Hematopoietic multipotent progenitor cell treated with erythropoietin and hydrocortisone succinate and interleukin-3 and kit ligand, for 8 days (in vitro differentiated cells): Measurements from ENCODE around the gene LRRC56.

Experiments used
- DNase-seq: peaks from one replicate; pipeline ENCODE4 v3.0.0-alpha.2; 2015

The LRRC56 gene

DNA sequence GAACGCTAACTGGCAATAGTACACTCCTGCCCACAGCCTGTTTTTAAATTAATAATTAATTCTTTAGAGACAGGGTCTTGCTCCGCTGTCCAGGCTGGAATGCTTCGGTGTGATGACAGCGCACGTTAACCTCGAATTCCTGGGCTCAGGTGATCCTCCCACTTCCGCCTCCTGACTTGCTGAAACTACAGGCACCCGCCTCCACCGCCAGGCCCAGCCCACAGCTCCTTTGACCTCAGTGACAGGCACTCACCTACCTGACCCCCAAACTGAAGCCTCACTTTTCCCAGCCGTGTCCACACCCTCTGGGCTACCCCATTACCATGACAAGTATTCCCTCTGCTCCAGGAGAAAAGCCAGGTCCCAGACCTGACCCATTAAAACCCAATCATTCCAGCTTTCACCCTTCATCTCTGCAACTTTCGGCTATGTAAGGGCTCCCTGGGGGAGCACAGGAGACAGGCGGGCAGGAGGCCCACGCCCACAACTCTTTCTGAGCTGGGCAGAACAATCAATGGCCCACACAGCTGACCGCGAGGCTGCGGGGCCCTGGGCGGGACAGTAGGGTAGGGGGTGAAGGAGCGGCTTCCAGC is 22.5 kb downstream of the LRRC56 start:
- DNase-seq = no peak

DNA sequence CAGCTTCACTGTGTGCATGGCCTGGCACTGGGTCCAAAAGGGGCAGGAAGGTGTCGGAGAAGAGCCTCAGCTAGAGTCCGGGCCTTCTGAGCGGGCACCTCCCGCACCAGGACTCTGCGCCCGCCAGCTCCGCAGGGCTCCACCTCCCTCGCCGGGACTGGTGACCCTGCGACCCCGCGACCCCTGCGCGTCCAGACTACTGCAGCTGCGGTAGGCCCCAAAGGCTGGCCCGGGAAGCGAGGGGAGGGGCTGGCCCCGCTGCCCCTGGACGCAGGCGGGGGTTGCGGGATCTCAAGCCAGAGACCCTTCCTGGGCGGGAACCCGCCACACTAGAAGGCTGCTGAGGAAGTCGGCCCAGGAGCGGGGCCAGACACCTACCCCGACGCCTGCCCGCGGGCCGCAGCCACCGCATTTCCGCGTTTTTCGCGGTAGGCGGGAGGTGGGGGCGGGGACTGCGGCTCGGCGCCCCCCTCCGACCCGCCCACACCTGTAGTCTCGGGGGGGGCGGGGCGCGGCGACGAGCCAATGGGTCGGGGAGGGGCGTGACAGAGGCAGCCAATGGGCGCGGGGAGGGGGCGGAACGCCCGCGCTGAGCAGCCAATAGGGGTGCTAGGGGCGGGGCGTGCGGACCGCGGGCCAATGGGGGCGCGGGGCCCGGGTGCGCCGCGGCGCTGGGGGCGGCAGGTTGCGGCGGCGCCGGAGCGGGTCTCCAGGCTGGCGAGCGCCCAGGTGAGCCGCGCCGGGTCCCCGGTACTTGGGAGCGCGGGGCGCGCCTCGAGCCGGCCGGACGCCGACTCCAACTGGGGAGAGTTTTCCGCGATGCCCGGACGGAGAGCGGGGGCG is 23.2 kb downstream of the LRRC56 start, which contains the start of the genes LMNTD2 and RASSF7:
Gene LMNTD2 (minus strand): TSS at position 434 of the 843 bp plus-strand sequence. CDS start 22 bp downstream, at position 412.
Gene RASSF7 (plus strand): TSS at position 666 of the 843 bp plus-strand sequence. CDS start 799 bp downstream, outside the sequence.
- DNase-seq = peak; percentile 85

DNA sequence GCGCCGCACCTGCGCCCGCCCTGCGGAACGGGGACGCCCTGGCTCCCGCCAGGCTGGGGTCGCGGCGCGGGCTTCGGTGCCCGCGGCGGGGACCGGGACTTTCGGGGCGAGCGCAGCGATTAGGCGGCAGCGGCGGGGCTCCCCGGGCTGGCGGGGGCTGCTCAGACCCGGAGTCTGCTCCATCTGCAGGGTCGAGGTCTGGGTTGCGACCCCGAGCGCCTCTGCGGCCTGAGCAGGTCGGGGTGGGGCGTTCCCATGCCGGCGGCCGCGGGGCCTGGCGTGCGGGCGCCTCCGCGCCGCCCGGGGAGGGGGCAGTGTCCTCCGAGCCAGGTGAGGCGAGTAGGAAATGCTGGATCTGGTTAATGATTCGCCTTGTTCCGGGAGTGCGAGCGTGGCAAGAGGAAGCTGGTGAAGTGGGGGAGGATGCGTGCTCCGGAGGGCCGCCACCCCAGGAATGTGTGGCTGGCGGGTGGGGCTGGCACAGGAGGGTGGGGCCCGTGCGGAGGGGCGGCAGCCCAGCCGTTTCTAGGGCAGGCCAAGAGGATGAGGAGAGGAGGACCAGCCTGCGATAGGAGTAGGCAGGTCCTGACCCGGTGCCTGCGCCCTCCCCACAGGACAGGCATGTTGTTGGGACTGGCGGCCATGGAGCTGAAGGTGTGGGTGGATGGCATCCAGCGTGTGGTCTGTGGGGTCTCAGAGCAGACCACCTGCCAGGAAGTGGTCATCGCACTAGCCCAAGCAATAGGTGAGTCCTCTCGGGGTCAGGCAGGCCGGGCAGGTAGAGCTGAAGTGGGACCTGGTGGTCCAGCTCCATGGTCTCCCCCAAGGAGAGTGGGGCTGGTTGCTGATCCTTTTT is 24.0 kb downstream of the LRRC56 start:
- DNase-seq = peak; percentile 74

DNA sequence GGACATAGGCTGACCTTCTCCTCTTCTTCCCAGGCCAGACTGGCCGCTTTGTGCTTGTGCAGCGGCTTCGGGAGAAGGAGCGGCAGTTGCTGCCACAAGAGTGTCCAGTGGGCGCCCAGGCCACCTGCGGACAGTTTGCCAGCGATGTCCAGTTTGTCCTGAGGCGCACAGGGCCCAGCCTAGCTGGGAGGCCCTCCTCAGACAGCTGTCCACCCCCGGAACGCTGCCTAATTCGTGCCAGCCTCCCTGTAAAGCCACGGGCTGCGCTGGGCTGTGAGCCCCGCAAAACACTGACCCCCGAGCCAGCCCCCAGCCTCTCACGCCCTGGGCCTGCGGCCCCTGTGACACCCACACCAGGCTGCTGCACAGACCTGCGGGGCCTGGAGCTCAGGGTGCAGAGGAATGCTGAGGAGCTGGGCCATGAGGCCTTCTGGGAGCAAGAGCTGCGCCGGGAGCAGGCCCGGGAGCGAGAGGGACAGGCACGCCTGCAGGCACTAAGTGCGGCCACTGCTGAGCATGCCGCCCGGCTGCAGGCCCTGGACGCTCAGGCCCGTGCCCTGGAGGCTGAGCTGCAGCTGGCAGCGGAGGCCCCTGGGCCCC is 24.8 kb downstream of the LRRC56 start:
- DNase-seq = no peak

DNA sequence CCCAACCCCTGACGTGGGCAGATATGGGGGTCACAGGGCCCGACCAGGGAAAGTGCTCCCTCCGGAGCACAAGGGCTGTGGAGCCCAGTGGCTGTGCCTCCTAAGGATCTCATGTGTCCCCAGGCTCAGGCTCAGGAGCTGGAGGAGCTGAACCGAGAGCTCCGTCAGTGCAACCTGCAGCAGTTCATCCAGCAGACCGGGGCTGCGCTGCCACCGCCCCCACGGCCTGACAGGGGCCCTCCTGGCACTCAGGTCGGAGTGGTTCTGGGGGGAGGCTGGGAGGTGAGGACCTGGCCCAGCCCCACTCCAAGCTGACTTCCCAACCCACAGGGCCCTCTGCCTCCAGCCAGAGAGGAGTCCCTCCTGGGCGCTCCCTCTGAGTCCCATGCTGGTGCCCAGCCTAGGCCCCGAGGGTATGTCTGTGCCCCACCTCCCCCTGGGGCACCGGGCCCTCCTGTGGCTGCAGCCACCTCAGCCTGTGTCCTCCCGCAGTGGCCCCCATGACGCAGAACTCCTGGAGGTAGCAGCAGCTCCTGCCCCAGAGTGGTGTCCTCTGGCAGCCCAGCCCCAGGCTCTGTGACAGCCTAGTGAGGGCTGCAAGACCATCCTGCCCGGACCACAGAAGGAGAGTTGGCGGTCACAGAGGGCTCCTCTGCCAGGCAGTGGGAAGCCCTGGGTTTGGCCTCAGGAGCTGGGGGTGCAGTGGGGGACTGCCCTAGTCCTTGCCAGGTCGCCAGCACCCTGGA is 25.9 kb downstream of the LRRC56 start:
- DNase-seq = no peak

DNA sequence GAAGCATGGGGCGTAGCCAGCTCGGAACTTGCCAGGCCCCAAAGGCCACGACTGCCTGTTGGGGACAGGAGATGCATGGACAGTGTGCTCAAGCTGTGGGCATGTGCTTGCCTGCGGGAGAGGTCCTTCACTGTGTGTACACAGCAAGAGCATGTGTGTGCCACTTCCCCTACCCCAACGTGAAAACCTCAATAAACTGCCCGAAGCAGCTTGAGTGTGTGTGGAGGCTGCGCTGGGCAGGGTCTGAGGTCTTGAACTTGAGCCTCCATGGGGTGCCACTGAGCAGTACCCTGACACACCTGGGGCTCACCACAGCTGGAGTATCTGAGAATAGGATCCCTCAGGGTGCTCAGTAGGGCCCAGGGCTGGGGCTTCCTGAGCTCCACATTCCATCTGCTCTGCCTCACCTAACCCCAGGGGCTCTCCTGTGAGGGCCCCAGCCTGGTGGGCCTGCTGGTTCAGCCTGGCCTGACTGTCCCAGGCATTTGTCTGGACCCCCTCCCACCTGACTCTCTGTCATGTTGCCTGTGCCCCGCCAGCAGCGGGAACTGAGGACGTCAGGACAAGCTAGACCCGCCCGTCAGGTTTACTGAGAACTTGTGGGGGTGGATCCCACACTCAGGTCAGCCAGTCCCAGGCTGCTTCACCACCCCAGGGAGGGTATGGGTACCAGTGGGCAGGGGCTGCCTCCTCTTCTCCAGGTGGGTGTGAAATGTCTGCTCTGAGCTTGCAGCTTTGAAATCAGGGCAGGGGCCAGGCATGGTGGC is 26.7 kb downstream of the LRRC56 start:
- DNase-seq = no peak

DNA sequence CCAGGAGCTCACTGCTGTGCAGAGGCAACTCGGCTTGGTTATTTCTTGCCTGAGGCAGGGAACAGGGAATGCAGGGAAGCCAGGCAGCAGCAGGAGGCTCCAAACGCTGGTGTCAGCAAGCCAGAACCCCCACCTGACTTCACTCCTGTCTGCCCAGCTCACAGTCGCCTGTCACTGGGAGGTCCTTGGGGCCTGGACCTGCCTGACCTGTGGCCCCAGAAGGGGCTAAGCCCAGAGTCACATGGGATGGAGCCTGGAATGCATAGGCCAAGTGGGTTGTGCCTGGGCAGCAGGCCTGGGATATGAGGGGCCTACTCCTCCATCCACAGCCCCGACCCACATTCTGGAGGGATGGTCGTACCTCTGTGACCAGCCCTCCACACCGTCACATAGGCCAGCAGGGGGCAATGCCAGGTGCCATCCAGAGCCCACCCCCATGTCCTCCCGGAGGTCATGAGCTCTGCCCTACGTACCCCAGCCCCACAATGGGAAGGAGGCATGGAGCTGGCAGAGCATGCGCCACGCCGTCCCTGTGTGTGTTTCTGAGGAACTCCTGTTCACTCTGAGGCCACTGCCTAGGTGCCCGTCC is 28.7 kb downstream of the LRRC56 start:
- no peak for DNase-seq

DNA sequence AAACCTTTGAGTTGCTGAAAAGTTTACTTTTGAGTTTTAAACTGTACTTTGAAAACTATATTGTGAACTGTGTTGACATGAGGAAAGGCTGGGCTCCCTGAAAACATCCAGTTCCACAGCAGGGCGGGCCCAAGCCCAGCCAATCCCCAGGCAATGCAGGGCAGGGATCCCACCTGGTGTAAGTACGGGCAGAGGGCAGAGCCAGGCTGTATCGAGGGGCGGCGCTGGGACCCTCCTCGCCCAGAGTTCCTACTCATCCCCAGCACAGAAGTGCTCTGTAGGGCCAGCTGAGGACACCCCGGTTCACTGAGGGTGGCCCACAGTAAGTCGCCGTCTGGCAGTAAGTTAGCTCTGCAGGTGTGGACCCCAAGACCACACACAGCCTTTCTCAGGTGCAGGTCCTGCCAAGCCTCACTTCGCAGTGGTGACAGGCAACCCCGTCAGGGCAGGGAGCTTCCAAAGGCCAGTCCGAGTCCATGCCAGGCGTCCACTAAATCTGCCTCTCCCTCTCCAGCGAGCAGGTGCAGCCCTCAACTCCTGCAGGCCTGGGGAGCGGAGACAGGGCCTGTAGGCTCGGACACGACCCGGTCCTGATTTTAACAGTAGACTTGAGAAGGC is 29.8 kb downstream of the LRRC56 start:
- no peak for DNase-seq

DNA sequence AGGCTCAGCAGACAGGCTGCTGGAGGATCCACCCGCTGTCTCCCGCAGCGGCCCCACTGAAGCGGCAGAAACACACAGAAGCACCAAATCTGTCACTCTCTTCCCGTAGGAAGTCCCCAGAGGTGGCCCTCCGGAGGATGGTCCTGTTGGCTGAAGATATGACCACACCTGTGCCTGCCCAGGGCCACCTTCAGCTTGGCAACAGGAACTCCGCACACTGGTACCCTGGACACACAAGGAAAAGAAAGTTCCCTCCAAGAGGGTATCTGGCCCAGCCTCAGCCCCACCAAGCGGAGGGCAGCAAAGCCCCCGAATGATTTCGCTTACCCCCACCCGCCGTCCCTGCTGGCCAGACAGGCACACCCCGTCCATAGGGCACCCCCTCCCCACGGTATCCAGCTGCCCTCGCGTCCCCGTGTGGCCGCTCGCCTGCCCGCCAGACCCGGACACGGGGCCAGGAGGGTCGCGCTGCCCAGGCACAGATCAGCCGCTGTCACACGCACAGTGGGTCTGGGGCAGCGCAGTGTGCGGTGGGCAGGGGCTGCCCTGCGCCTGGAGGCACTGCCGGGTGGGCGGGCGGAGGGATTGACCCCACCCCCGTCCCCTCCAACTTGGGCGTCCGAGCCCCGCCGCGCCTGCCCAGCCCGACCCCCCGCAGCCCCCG is 30.4 kb downstream of the LRRC56 start:
- DNase-seq = no peak

DNA sequence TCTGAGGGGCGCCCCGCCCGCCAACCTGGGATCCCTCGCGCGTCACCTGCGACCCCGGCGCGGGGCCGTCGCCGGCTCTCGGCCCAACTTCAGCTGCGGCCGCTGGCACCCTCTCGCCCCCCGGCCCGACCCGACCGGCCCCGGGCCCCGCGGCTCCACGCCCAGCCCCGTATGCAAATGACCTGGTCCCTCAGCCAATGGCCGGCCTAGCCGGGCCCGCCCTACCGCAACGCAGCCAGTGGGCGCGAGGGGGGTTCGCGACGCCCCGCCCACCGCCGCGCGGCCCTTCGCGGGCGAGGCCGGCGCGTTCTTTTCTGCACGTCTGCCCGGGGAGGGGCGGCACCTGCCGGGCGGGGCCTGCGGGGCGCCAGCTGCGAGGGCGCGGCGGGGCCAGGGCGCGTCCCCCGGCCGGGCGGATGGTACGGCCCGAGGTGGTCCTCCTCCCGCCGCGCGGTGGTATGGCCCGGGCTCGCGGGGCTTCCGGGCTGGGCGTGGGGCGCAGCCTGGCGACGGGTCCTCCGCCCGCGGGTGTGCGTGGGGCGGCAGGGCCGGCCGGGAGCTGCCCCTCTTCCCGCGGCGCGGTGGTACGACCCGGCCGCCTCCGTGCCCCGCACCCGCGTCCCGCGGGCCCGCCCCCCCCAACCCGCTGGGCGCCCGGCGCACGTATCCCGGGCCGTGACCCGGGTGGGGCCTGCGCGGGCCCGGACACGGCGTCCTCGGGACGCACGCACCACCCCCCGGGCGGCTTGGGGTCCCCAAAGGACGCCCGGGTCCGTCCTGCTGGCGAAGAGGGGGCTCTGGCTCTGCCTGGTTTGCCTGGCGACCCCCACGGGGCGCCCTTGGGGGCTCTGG is 31.2 kb downstream of the LRRC56 start:
- peak; percentile 93 for DNase-seq

DNA sequence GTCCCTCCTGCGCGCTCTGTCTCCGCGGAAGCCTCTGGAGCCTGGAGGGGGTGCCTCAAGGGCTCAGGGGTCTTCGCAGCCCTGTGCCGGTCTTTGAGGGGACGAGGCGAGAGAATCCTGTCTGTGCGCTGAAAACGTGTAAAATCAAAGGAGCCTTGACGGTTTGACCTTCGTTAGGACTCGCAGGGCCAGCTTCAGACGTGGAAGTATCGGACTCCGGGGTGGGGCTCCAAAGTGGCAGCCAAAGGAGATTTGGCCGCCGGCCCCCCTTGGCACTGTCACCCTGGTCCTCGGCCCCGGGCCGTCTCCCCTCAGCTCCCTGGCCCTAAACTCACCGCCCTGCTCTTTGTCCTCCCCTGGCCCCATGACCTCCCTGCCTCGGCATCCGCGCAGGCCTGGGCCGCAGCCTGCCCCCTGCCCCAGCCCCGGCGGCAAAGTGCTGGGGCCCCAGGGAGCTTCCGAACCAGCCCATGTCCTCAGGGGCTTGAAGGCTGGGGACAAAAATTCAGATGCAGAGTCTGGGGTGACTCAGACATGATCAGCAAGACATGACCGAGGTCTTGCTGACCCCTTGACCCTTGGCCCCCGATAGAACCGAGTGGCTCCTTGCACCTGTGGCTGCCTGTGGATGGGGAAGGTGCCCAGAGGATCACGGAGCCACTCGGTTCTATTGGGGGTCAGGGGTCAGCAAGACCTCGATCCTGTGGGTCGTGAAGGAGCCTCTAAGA is 32.0 kb downstream of the LRRC56 start:
- no peak for DNase-seq

DNA sequence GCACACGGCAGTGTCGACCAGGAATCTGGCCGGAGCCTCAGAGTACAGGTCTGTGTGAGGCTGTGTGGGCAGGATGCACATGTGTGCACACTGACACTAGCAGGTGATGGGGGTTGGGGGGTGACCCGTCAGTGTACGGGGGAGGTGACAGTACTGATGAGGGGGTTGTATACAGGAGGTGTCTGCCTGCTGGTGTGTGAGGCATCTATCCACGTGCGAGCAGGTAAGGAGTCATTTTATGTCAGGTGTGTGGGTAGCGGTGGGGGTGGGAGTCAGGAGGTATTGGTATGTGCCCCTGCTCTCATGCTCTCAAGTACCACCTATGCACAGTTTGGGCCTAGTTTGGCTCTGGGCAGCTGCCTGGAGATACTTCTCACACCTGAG is 34.5 kb downstream of the LRRC56 start:
- DNase-seq = no peak

DNA sequence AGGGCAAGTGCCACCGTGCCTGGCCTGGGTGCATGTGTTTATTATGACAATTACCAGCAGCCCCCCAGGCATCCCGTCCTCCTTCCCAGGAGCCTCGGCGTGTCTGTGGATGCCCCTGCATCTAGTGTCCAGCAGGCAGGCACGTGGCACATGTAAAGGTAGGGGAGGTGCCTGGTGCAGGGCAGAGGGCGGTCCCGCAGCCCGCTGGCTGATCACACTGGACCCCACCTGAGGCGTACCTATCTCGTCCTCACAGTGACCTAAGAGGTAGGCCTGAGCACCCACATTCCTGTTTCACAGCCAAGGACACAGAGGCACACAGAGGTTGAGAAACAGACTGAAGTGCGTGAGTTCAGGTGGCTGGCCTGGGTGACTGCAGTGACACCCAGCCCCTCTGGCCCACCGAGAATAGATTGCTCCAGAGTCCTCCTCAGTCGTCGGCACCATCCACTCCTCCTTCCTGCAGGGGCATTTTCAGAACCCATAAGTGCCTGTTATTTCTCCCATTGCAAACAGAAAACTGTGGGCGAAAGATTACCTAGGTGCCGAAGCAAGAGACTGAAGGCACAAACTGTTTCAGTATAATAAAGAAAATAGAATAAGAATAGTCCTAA is 35.9 kb downstream of the LRRC56 start:
- DNase-seq = no peak

DNA sequence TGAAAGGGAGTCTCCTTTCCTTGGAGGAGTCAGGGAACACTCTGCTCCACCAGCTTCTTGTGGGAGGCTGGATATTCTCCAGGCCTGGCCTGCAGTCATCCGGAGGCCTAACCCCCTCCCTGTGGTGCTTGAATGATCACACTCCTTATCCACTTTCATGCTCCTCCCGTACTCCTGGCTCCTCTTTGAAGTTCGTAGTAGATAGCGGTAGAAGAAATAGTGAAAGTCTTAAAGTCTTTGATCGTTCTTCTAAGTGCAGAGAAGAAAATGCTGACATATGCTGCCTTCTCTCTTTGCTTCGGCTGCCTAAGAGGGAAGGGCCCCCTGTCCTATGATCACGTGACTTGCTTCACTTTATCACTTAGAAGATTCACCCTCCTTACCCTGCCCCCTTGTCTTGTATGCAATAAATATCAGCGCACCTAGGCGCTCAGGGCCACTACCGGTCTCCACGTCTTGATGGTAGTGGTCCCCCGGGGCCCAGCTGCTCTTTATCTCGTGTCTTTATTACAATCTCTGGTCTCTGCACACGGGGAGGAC is 36.8 kb downstream of the LRRC56 start:
- peak; percentile 40 for DNase-seq

DNA sequence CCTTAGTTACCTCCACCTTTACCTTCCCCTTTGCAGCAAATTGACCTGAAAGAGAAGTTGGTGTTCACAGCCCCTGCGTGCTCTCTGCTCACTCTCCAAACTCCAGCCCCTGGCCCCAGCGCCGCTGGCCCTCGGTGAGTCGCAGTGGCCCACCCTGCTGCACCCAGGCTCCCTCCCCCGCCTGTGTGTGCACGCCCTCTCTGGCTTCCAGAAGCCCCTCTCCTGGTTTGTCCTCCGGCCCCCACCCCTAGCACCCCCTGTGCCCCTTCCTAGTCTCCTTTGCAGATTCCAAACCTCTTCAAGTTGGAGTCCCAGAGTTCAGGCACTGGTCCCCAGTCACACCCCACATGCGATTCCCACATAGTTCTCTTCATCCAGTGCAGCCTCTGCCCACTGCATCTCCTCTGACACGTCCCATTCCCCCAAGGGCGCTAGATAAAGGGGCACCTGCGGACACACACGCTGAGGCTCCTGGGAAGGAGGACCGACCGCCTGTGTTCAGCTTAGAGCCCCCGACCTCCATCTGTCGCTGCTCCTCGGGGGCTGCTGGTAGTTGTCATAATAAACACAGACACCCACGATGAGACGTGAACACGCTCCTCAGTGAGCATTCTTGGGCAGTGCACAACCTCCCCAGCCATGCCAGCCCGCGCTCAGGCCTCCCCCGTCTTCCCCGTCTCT is 37.4 kb downstream of the LRRC56 start:
- no peak for DNase-seq

DNA sequence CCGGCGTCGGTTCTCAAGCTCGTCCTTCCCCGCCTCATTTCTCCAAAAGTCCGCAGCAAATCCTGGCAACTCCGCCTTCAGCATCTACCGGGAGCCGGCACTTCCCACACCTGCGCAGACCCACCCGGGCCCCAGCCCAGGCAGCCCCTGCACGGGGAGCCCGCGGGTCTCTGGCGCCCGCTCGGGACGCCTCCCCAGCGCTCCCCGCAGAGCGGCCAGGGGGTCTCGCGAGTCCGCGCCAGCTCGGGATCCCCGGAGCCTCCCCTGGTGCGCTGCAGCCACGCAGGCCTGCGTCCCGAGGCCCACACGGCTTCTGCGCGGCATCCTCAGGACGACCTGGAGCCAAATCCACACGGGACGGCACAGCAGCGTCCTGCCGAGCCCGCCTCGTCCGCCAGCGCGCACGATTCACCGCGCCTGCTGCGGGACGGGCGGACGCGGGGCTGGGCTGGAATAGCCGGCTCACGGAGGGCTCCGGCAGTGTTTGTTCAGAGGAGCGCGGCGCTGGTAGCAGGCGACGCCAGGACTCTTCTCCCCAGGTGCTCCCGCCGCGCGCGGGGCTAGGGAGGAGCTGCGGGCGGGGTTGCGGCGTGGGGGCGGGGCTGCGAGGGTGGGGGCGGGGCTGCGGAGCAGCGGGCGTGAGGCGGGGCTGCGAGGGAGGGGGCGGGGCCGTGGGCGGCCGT is 38.1 kb downstream of the LRRC56 start:
- peak; percentile 57 for DNase-seq
